Retina (tissue), 1 donor: Measurements from ENCODE around the gene AGMO.

Experiments used
- DNase-seq: peaks from one replicate; pipeline ENCODE4 v3.0.0-alpha.2; 2016

AGMO gene

DNA sequence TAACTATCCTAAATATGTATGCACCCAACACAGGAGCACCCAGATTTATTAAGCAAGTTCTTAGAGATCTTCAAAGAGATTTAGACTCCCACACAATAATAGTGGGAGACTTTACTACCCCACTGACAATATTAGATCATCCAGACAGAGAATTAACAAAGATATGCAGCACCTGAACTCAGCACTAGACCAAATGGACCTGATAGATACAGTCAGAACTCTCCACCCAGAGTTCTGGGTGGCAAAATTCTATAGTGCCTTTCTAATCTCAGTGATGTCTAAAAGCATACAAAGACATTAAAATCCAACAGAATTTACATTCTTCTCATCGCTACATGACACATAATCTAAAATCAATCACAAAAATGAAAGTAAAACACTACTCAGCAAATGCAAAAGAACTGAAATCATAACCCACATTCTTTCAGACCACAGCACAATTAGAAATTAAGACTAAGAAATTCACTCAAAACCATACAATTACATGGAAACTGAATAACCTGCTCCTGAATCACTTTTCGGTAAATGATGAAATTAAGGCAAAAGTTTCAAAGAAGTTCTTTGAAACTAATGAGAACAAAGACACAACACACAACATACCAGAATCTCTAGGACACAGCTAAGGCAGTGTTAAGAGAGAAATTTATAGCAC is 183.2 kb downstream of the AGMO start:
- no peak for DNase-seq

DNA sequence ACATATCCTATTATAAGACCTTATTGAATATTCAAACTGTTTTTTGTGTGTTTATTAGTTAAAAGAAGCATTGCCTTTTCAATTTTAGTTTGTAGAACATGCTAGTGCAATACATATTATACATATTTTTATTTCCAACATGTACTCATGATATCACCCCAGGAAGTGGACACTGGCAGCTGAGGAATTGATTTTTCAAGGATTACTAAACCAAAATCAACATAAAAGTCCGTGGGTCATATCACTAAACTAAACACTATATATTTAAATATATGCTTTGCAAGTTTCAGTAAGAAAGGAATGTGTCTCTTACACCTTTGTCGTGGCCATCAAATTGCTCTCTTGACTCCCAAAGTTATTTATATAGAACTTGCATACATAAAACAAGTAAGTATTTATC is 185.2 kb downstream of the AGMO start:
- no peak for DNase-seq

DNA sequence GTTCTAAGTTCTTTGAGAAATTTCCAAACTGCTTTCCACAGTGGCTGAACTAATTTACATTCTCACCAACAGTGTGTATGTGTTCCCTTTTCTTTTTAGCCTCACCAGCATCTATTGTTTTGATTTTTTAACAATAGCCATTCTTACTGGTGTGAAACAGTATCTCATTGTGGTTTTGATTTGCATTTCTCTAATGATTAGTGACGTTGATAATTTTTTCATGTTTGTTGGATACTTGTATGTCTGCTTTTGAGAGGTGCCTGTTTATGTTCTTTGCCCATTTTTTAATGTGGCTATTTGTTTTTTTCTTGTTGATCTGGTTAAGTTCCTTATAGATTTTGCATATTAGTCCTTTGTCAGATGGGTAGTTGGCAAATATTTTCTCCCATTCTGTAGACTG is 191.4 kb downstream of the AGMO start:
- DNase-seq, result no peak

DNA sequence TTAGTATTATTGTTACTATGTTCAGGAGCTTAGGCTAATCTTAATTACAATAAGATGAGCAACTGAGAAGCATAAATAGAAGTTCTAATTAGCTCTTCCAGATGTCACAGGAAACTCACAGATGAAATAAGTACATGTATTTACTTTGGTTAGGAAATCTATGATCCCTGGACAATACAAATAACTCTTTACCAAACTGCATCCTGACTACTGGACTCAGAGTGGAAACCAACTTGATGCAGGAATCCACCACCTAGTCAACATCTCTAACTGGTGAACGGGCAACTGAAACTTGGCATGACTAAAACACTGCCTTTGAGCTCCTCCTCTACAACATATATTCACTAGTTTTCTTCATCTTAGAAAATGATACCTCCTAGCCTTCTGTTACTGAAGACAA is 193.2 kb downstream of the AGMO start:
- DNase-seq, result no peak

DNA sequence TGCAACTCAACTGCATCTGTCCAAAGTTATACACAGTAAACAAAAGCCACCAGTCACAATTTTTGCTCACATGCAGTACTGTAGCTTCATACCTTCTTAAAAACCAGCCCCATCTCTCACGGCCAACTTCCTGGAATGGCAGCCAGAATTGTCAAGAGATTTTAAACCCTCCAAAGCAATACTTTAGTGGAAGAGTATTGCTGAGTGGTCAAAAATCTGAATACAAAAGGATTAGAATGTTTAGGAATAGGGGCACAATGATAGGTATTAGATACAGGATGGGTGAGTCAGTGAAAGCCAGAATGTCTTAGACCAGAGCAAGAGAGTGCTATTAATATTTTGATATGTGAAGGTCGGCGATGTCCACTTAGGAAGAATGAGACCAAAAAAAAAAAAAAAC is 193.9 kb downstream of the AGMO start:
- DNase-seq, result no peak

DNA sequence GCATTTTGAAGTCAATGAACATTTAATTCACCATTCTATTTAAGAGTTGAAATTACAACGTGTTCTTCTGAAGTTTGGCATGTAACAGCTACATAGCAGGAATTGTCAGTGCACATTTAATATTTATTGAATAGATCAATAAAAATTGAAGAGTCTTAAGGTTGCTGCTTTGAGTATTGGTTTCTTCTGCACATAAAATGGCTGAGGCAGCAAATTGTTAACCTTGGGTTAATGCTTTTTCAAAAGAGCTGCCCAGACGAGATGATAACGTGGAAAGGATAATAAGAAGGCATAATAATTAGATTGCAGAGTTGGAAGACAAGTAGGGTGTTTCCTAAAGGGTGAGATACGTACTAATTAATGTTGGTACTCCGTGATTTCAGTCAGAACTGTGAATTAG is 203.7 kb downstream of the AGMO start:
- no peak for DNase-seq

DNA sequence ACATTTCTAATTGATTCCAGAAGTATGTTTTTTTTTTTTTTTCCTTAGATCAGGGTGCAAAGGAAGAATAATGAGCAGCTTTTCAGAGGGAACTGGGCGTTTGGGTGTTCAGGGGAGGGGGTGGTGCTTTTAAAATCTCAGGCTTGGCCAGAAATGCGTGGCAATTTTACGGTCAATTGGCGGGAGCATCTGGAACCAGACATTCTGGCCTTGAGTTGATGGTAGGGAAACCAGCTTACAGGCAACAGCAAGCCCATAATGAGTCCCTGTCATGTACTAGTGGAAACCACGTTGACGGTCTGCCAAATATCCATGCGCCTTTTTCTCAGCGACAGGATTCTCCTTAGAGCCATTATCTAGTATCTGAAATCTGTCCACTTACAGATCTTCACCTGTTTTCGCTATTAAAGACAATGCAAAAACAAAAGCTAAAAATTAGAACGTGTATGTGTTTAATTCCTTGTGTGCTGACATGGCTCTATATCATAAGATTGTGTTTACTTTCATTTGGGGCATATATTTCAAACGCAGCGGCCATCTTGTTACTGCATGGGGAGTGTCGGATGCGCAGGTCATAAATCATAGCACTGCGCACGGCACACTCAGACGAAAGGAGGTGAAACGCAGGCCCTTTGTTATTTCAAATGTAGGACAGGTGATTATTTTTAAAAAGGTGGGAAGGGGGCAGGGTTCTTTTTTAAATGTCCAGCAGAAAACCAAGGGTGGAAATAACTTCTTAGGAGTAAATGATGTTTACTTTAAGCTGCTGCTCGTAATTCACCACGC is 209.2 kb downstream of the AGMO start:
- no peak for DNase-seq

DNA sequence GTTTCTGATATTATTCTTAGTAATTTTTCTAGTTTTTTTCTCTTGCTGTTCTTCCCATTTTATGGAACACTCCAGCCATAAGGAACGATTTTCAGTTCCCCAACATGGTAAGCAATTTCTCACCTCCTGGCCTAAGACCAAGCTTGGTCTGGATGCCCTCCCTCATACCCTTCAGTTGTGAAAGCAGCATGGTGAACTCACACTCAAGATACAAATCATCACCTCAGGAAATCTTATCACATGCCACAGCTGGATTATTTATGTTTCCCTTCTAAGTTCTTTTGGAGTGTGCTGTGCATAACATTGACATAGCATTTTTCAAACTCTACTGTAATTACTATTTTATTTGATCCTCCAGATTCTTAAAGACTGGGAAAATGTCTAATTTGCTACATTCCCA is 216.6 kb downstream of the AGMO start:
- no peak for DNase-seq

DNA sequence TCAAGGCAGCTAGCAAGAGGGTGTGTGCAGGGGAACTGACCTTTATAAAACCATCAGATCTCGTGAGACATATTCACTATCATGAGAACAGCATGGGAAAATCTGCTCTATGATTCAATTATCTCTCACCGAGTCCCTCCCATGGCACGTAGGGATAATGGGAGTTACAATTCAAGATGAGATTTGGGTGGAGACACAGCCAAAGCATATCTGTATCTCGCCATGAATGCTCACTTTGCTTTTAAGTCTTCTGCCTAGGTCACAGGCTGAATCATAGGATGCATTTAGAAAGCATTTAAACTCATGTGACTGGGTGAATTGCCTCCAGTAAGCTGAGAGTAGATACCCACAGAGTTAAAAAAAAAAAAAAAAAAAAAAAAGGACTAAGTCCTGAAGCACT is 220.0 kb downstream of the AGMO start:
- no peak for DNase-seq

DNA sequence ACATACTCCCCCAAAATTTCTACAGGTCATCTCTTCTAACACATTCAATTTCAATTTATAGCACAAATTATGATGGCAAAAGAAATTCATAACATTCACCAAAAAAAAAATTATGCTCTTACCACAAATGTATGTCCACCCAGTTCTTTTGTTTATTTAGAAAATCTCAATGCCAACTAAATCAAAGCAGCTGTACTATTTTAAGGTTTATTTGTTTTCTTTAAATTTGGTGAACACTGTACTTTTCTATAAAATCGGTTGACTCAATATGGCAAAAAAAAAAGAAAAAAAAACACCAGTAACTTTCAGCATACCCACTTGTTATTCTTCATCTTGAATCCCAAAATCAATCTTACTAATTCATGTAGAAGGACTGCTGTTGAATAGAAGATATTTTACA is 225.7 kb downstream of the AGMO start:
- DNase-seq, result no peak

DNA sequence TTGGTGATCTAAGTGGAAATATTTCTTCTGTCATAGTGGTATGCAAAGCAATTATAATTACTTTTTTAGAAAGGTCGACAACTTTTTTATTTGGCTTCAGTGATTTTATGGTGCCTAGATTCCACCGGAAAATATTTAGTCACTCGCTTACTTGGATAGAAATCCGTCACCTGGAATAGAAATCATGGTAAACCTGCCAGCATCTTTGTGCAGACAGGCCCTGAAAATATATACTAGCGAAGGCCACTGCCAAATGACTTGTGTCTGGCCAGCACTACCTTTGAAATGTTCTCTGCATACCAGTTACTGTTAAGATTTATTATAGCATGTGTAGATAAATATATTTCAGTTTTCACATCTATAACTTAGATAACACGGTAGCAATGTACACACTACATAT is 226.4 kb downstream of the AGMO start:
- DNase-seq, result no peak

DNA sequence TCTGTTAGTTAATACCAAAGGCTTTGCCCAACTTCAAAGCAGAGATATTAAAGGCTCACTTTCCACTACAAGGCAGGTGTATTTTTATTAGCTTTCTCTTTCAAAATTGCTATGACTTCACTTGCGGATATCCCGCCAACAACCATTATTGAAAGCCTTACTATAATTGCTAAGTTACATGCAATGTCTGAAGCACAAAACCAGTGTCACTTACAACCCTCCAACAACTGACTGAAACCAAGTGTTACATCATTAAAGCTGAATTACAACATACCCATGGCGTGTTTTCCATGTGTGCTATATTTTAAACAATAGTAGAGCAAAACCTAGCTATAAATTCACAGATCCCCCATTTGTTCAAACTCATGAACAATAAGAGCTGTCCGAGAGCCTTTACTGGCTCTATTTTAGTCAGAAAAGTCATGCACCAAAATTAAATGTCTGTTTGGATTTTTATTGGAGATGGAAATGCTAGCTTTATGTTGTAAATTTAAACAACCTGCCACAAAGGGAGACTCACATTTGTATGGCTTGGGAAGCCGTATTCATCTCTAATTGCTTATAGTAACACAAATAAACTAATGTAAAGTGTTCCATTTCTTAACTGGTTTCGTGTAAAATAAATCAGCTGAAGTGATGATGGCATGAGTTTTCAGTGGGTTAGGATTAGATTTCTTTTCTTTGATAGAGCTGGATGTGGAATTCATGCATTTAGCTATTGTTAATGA is 227.1 kb downstream of the AGMO start:
- no peak for DNase-seq

DNA sequence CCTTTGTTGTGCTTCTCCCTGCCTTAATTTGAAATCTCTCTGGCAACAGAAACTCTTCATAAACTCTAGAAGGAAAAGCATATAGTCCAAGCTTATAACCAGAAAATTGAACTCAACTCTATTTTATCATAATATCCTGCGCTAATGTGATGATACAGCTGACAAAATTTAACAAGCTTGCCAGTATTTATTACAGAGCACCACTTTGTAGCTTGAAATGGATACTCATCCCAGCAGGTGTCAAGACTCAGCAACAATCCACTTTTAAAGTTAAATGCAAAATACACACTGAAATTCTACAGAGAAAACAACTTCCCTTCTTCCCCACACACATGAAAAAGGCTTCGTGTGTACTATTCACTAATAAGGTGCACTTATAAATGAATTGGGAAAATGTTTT is 228.9 kb downstream of the AGMO start:
- no peak for DNase-seq

DNA sequence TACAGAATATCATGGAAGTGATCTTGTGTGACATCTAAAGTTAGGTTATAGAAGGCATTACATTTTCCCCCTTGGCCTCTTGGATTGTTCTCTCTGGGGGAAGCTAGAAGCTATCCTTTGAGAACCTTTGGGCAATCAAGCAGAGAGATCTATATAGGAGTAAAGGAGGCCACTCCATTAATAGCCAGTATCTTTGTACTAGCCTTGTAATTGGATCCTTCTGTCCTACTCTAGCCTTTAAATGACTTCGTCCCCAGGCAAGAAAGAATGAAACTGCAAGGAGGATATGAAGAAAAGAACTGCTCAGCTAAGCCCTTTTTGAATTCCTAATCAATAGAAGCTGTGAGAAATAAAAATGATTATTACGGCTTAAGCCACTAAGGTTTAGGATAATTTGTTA is 230.9 kb downstream of the AGMO start:
- no peak for DNase-seq

DNA sequence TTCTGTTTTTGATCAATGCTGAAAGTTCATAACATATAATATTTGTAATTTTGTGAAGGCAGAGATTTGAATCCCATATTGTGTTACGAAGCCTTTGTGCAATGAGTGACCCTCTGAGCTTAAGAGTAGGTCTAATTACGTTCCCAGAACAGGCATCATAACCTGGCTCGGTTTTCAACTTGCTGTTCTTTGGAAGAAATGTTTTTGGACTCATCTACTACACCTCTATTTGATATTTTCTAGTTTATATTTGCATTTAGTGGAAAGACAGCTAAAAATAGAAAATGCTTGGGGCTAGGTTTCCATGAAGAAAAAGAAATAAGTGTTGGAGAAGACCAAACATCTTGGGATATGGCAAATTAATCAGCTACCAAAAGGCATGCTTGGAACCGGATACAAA is 234.8 kb downstream of the AGMO start:
- DNase-seq, result no peak

DNA sequence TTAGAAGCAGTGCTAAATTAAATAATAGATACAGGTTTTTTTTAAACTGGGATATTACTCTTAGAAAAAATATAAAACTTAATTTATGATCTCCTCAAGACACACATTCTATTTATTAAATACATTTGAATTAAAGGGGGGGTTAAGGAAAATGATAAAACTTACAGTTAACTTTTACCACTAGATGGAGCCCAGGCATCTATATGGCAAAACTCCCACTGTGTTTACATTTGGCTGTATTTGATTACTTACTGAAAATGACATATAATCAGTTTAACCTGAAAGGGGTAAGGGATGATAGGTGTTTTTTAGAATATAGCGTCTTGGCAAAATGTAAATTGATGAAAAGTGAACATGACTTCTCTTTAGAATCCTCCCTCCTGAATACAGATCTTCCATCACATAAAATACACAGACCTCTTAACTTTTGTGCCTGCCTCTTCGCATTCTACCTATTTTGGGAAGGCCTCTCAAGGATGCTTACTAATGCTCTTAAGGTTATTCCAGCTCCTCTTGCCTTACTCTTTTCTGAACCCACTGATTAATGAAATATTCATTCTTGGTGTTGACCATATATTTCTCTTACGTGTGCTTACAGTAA is 235.7 kb downstream of the AGMO start:
- DNase-seq, result no peak

DNA sequence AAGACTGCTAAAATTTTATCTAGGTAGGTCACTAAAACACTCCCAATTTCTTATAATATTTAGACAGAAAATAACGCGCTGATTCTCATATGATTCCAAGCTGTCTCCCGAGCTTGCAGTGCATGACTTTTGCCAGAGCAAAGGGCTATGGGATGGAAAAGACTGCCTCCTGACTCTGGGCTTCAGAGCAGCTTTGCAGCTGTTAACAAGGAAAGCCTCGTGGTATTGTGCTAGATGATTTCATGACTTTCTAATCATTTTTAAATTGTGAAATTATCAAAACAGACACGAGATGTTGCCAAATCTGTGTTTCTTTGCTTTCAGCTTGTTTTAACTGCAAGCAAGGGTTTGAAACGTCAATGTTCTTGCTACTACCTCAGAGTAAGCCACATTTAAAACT is 238.3 kb downstream of the AGMO start:
- no peak for DNase-seq

DNA sequence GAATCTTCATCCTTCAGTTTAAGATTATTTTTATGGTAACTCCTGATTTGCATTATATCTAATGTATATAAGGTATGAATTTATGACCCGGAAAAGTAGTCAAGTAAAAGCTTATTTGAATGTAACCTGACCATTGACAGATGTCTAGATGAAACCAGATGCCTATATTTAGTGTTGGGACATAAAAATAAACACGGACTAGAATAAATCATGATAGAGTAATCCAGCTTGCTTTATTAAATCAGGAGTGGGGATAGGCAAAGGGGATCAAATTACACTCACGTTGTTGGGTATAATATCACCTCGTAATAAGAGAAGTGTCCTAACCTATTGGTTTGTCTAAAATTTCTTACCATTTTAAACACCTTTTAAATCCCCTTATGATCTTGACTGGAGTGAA is 244.6 kb downstream of the AGMO start:
- no peak for DNase-seq

DNA sequence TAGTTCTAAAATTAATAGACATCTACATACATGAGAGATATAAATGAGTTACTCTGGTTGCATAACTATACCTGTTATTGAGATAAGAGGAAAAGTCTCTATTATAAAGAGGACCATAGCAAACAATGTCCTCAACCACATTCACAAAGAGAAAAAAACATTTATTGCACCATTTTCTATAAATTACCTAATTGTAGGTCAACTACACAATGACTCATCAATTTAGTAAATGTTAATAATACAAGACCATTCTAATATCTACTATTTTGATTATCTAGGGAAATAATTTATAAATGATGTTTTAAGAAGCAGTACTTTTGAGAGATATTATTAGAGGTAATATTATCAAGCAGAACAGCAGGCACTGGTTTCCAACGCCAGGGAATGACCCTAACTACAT is 246.1 kb downstream of the AGMO start:
- no peak for DNase-seq

DNA sequence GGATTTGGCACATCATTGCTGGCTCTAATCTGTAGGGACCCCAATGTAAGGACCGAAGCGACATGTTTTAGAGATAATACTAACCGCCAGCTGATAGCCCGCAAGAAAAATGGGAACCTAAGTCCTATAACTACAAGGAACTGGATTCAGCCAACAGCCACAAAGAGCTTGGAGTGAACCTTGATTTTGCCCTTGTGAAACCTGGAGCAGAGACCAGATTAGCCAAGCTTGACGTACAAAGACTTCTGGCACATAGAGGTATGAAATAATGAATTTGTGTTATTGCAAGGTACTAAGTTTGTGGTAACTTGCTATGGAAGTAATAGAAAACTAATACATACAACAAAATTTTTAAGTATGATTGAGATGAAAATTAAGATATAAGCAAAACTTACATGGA is 246.9 kb downstream of the AGMO start:
- no peak for DNase-seq

DNA sequence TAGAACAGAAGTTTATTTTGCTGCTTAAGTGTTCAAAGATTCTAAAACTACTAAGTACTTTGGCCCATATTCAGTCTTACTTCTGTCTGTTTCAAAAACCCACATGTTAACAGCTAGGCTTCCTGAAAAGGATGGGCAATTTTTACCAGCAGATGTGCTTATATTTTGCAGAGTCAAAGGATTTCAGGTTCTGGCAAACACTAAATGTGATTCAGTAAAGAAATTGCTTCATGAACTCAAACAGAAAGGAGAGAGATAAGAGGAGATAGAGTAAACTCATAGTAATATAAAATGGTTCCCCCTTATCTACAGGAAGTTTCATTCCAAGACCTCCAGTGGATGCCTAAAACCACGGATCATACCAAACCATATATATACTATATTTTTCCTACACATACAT is 248.5 kb downstream of the AGMO start:
- DNase-seq, result no peak

DNA sequence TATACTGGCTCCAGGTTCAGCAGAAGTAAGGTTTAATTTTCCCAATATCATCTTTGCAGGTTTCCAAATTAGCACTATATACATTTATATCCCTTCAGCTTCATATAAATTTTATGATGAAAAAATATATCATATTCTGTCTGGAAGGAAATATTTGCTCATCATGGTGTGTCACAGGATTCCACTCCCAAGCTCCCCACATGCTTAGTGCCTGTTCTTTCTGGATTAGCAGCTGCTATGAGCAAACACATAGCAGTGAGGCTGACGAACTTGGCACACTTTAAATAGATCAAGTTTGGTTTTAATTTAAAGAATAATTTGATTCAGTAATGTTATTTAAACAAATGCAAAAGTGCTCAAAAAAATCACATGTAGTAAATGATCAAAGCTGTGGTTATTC is 251.9 kb downstream of the AGMO start:
- no peak for DNase-seq

DNA sequence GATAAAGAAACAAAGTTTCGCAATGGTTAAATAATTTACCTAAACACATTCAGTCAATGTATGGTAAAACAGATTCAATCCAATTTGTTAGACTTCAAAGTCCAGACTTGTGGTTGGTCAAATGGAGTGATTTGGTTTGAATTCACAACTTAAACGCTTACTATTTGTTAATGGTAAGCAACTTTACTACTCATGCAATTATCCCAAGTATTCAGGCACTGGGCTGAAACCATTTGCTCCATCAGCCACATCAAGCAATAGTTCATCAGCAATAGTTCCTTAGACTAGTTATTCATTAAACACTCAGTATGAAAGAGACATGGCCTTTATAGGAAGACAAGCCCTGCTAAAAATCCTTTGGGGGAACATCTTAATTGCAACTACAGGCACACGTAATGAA is 253.0 kb downstream of the AGMO start:
- DNase-seq, result no peak

DNA sequence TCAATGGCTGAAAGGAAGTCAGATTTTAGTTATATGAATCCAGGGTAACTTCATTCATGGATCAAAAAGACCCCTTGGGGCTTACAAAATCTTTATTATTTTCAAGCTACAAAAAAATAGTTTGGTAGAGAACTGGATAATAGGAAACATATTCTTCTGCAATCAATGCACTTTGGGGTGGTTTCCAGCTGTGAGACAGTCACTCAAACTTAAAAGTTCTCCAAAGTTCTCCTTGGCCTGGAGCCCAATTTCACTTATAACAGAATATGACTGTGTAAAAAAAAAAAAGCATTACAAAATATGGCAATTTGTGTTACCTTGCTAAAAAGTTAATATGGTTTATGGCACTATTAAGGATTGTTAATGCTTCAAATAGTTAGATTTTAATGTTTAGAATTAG is 255.5 kb downstream of the AGMO start:
- no peak for DNase-seq
